CD4-positive, alpha-beta T cell treated with Interleukin-6 for 4 hours (primary cell): ENCODE data around the gene FOXP1.

Experiments
- DNase-seq: peaks from one replicate; pipeline ENCODE4 v3.0.0-alpha.2; 2020; ENCODE audit warnings: mixed read lengths

Gene FOXP1

GRCh38 chr3:71047616-71048531 lies 535.7 kb downstream of the FOXP1 start:
- no peak for DNase-seq

DNA sequence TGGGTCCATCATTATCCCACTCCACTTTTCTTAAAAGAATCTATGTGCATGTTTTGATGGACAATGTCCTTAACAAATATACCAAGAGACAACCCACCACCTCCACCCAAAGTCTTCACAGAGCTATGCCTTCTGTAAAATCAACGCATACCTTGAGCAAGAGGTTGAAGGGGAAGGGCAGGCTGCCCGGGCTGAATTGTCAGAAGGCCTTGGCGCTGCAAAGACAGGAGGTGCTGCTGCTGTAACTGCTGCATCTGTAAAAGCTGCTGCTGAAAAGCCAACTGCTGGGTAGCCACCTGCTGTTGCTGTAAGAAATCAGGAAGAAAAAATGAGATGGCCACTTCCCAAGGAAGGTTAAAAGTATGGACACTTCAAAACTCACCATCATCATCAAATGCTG lies 536.7 kb downstream of the FOXP1 start:
- no peak for DNase-seq

- DNase-seq = no peak
Observed at GRCh38 chr3:71045917-71046282, 537.6 kb downstream of the FOXP1 start.

- DNase-seq = no peak
Observed at GRCh38 chr3:71045212-71045916, 538.2 kb downstream of the FOXP1 start.

DNA sequence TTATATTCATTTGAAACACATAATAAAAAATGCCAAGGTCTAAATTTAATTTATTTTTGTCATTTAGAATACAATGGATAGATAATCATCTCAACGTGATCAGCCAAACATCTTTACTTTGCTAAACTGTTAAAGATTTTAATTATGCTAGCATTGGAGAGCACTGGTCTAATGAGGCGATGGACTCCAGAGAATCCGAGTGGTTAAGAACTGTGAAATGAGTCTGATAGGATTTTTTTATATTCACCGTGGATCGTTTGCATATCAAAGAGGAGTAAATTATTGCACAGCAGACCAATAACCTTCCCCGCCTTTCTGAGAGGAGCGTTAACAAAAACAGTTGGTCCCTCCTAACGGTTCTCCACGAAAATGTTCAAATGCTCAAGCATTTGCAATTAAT lies 540.8 kb downstream of the FOXP1 start:
- DNase-seq = no peak

GRCh38 chr3:71041371-71041770 lies 542.2 kb downstream of the FOXP1 start:
- DNase-seq = no peak

GRCh38 chr3:71039332-71039731 lies 544.2 kb downstream of the FOXP1 start:
- DNase-seq = peak; percentile 49

- DNase-seq = no peak
Observed at GRCh38 chr3:71037775-71038174, 545.8 kb downstream of the FOXP1 start.

GRCh38 chr3:71035886-71036285 lies 547.6 kb downstream of the FOXP1 start:
- DNase-seq = no peak

DNA sequence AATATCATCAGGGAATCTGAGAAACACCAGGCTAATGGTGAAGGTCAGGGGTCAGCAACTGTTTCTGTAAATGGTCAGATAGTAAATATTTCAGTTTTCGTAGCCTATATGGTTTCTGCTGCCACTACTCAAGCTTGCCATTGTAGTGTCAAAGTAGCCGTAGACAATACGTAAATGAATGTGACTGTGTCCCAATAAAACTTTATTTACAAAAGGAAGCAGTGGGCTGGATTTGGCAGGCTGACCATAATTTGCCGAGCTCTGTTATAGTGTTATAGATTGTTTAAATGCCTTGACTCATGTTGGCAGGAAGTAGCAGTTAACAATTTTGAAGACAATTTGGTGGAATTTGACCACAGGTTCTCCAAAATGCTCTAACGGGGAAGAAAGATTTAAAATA lies 548.2 kb downstream of the FOXP1 start:
- no peak for DNase-seq

DNA sequence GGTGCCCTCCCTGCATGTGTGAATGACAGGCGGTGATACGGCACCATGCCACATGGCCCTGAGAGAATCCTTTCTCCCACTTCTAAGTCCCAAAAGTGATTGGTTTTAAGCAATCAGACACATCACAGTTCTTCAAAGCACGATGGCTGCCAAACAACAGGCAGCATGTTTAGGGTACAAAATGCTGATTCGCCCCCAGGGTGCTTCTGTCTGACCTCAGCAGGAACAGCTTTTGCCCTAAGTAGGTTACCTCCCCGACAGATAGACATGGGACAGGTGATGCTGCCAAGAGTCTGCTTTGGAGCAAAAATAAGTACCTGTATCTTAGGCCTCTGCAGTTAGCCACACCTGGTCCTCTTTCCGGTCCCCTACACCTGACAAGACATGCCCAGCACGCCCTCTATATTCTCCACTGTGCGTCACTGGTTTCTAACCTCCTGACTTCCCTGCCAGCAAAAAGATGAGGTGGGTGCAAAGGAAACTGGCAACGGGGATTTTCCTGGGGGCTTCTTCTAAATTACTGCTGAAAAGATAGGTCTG lies 549.8 kb downstream of the FOXP1 start:
- no peak for DNase-seq

DNA sequence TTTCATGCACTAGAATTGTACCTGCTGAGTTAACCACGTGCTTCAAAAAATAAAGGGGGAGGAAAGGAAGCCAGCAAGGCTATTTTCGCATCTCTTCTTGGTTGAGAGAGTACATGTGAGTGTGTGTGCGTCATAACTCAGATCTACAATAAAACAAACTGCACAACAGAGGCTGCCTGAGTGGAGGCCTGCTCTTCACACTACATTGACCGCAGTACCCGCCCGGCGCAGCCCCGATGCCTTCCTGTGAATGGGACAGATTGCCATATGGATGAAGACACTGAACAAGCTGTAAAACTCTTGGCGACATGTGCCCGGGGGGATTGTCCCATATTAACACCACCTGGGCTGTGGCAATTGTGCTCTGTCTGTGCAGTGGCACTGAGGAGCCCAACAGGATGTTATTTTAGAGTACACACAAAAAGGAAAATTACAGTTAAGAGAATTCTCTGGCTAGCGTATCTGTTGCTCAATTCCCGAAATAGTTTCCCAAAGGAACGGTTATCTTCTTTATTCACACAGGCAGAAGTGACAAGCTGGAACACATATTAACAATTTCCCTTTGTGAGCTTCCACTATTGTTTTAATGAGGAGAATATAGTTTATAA lies 551.5 kb downstream of the FOXP1 start:
- no peak for DNase-seq

DNA sequence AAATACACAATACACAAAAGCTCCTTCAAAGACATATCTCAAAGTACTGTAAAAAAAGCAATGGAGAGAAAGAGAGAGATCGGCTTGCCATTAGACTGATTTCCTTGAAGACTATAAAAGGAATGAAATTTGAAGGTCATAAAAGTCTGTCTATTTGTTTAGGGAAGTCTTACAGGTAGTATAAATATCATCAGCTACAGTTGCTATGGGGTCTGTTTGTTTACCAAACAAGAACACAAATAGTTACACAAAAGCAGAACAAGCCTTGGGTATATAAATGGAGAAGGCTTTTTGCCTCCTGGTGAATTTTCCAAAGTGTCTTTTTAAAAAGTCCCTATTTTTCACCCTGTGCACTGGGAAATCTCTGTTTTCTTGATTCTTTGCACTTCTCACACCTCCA lies 552.3 kb downstream of the FOXP1 start:
- no peak for DNase-seq

DNA sequence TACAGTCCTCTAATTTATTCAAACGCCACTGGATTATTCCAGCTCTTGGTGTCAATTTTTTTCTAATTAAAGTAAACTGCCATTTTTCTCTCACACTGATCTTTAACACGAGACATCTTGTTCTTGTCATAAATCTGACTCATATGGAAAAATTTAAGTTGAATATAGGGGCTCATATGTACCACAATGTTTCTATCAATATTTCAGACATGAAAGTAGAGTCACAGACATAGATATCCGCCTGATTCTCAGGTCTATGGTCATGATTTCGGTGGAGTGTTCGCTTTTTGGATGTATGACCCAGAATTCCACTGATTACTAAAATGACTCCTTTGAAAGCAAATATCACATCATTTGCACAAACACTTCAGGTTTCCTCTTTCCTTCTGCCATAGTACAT lies 552.8 kb downstream of the FOXP1 start:
- DNase-seq = no peak

DNA sequence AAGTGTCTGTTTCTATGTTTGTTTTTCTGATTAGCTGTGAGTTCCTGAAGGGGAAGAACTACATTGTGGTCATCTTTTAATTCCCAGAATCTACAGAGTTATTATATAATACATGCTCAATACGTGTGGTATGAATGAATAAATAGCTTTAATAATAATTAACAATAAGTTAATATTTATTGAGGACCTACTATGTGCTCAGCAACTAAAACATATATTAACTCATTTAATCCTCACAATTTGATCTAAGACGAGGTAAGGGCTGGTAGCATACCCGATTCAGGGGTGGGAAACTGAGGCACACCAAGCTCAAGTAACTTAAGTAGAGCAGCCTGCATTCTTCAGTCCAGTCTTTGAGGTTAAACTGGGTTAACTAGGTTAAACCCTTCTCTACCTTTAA lies 553.8 kb downstream of the FOXP1 start:
- DNase-seq = no peak

GRCh38 chr3:71028802-71029201 lies 554.7 kb downstream of the FOXP1 start:
- no peak for DNase-seq

DNA sequence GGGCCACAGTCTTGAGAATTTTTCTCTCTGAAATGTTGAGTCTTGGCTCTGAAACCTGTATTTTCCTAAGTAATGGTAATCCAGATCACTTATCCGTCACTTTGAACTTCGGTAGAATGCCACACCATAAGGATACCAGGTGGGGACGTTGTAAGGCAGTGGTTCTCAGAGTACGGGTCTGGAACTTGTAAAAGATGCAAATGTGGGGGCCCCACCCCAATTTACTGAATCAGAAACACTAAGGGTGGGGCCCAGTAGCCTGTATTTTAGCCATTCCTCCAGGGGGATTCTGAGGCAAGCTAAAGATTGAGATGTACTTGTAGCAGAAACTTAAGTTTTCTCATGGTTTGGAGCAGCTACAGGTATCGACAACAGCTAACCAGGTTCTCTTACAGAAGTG lies 555.3 kb downstream of the FOXP1 start:
- no peak for DNase-seq

- DNase-seq = no peak
Observed at GRCh38 chr3:71026634-71027578, 556.6 kb downstream of the FOXP1 start.

DNA sequence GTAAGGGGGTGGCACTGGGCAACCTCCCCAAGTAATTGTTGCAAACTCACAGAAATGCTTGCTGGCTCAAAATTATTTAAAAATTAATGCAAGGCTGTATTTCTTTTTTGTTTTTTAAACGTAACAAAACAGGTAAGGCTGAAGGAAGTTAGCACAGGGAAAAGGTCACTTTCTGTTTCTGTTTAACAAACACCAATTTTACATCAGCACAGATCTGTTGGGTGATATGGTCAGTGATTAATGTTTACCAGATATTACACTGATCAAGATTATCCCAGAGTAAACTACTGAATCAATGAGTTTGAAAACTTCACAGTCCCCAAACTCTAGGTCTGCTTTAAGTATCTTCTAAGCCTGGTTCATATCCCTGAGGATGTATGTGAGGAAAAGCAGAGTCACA lies 558.0 kb downstream of the FOXP1 start:
- DNase-seq = no peak

DNA sequence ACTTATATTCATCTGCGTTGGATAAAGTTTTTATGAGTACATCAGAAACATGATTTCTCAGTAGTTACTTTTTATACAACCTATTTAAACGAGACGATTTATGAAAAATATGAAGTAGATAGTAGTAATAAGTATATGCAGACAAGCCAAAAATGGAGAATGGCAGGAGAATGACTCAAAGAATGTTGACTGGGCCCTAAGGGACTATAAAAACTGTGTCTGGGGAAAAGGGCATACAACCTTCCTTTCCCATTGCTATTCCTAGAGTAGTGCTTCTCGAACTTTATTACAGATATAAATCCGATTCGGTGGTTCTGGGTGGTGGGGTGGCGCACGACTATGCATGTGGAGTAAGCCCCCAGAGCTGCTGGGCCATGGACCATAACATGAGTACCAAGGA lies 558.5 kb downstream of the FOXP1 start:
- no peak for DNase-seq

GRCh38 chr3:71022551-71023335 lies 560.8 kb downstream of the FOXP1 start:
- no peak for DNase-seq

DNA sequence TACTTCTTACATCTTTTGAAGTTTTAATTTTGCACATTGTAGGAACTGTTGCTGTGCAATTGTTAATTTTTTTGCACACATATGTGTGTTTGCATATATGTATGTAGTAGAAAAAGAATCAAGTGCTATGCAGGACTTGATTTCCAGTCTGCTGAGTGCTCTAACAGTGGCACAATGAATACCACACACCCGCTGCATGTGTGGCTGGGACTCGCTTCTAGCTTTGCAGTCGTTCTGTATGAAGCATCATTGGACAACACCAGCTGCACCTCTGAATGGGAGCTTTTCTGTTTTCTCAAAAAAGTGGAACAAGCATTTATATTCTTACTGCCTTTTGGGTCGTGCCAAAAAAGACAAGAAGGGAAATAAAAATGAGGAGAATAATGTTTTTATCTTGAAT lies 564.7 kb downstream of the FOXP1 start:
- DNase-seq = no peak
